Upper lobe of left lung (tissue), 4 donors: ENCODE results near the gene NUDT8.

ENCODE experiments used
- EP300 ChIP-seq, 4 donors: sonication (generic); formaldehyde crosslinking; IDR thresholded peaks; one replicate each; pipeline ENCODE4 v1.5.1; 2017; ENCODE audit warnings: antibody characterized with exemption in 4 of 4, control low read depth in 2 of 4
- POLR2A ChIP-seq, 4 donors: fragments of 450-650 bp; IDR thresholded peaks; one replicate each; pipeline ENCODE4 v1.5.1; 2016 to 2017; ENCODE audit warnings: antibody characterized with exemption in 4 of 4, mild to moderate bottlenecking in 2 of 4
- POLR2AphosphoS5 ChIP-seq, 2 donors: sonication (generic); formaldehyde crosslinking; IDR thresholded peaks; one replicate each; pipeline ENCODE4 v1.5.1; 2017; ENCODE audit warnings: antibody characterized with exemption in 2 of 2
- TF ChIP-seq, protein P1 (sequence below), 6 experiments: fragments of 450-650 bp in 4 of 6; fragments of 200-600 bp in 2 of 6; sonication (generic) in 2 of 6; IDR thresholded peaks; one replicate each; pipeline ENCODE4 v1.5.1; 2016 to 2019; ENCODE audit warnings: antibody characterized with exemption in 6 of 6

DNA sequence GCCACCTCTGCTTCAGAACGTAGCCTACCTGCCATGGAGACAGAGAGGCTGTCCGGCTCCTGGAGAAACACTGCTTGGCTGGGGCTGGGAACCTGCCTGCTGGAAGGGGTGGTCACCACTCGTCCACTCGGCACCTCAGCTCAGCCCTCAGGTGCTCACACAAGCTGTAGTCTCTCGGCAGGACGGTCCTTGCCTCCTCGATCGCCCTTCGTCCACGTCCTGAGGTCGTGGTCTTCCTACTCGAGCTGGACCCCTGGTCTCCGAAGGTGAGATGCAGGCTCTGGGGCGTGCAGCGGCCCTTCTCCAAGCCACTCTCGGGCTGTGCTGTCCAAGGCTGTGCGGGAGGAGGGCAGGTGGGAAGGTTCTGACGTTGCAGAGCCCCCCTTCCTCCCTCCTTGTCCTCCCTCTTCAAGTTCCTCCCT is 9.7 kb upstream of the NUDT8 start, which contains the start of gene TBX10:
- TF ChIP-seq, protein P1, sequence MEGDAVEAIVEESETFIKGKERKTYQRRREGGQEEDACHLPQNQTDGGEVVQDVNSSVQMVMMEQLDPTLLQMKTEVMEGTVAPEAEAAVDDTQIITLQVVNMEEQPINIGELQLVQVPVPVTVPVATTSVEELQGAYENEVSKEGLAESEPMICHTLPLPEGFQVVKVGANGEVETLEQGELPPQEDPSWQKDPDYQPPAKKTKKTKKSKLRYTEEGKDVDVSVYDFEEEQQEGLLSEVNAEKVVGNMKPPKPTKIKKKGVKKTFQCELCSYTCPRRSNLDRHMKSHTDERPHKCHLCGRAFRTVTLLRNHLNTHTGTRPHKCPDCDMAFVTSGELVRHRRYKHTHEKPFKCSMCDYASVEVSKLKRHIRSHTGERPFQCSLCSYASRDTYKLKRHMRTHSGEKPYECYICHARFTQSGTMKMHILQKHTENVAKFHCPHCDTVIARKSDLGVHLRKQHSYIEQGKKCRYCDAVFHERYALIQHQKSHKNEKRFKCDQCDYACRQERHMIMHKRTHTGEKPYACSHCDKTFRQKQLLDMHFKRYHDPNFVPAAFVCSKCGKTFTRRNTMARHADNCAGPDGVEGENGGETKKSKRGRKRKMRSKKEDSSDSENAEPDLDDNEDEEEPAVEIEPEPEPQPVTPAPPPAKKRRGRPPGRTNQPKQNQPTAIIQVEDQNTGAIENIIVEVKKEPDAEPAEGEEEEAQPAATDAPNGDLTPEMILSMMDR (IDR thresholded peaks at IDR 0.05) = no peak
- TF ChIP-seq EP300 (IDR thresholded peaks at IDR 0.05) (no peak), POLR2A (IDR thresholded peaks at IDR 0.05) (no peak), POLR2AphosphoS5 (IDR thresholded peaks at IDR 0.05) (no peak)
